Muscle layer of colon (tissue), 2 donors: ENCODE measurements around the gene GPHN.

Experiments
- H3K27ac ChIP-seq: one replicate; pipeline ENCODE4 v1.7.0; 2013; ENCODE audit warnings: low read depth, mild to moderate bottlenecking, low read length, moderate library complexity
- H3K27me3 ChIP-seq, 2 donors: one replicate each; pipeline ENCODE4 v1.7.0; 2013; ENCODE audit warnings: low read length in 2 of 2, mild to moderate bottlenecking in 2 of 2; ENCODE audit not compliant: insufficient read depth in 2 of 2, control insufficient read depth in 1 of 2
- H3K36me3 ChIP-seq: one replicate; pipeline ENCODE4 v1.7.0; 2013; ENCODE audit warnings: mild to moderate bottlenecking, low read length; ENCODE audit not compliant: insufficient read depth
- H3K4me1 ChIP-seq: one replicate; pipeline ENCODE4 v1.7.0; 2013; ENCODE audit warnings: mild to moderate bottlenecking, low read length; ENCODE audit not compliant: insufficient read depth
- H3K4me3 ChIP-seq, 2 donors: one replicate each; pipeline ENCODE4 v1.7.0; 2013; ENCODE audit warnings: low read length in 2 of 2, low read depth in 1 of 2, mild to moderate bottlenecking in 1 of 2, moderate library complexity in 1 of 2
- H3K9ac ChIP-seq: one replicate; pipeline ENCODE4 v1.7.0; 2013; ENCODE audit warnings: low read length
- H3K9me3 ChIP-seq: one replicate; pipeline ENCODE4 v1.7.0; 2013; ENCODE audit warnings: mild to moderate bottlenecking, low read length
- donor health status: abdominal sarcoma.
- donor health status: Adenocarcinoma of cecum.

GPHN gene

GRCh38 chr14:66641861-66642635 is 134.1 kb downstream of the GPHN start:
- Histone ChIP-seq H3K9ac (no peak overlapping the region), H3K27ac (no peak overlapping the region), H3K4me3 (no peak overlapping the region), H3K9me3 (no peaks in the 10 kb centered on the region), H3K4me1 (no peaks in the 10 kb centered on the region), H3K36me3 (no peaks in the 10 kb centered on the region), H3K27me3 (no peaks in the 10 kb centered on the region)

GRCh38 chr14:66643344-66643743 is 135.4 kb downstream of the GPHN start:
- Histone ChIP-seq H3K4me3 (no peak overlapping the region), H3K27ac (no peak overlapping the region), H3K4me1 (no peaks in the 10 kb centered on the region), H3K9ac (no peak overlapping the region), H3K9me3 (no peaks in the 10 kb centered on the region), H3K27me3 (no peaks in the 10 kb centered on the region), H3K36me3 (no peaks in the 10 kb centered on the region)

DNA sequence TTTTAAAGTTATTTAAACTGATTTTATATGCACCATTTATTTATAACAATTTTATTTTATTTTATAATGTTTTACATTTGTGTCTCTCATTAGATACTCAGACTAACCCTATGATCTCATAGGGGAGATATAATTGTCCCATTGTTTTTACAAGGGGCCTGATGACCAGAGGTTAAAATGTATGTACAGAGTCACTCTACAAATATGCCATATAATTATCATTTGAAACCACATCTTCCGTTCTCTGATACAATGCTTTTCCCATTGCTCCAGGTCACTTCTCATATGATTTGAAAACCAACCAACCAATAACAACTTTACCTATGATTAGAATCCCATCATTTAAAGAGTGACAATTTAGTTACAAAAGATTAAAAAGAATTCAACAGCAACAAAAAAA is 137.8 kb downstream of the GPHN start:
- H3K9ac ChIP-seq: no peak overlapping the region
- H3K36me3 ChIP-seq: no peaks in the 10 kb centered on the region

GRCh38 chr14:66649498-66649897 is 141.6 kb downstream of the GPHN start:
- Histone ChIP-seq H3K4me1 (no peaks in the 10 kb centered on the region), H3K27ac (no peak overlapping the region), H3K4me3 (no peak overlapping the region), H3K9me3 (no peaks in the 10 kb centered on the region), H3K36me3 (no peaks in the 10 kb centered on the region), H3K9ac (no peak overlapping the region), H3K27me3 (no peaks in the 10 kb centered on the region)

More for the DNA sequence above, 137.8 kb downstream of the GPHN start:
- Histone ChIP-seq H3K27me3 (no peaks in the 10 kb centered on the region), H3K4me1 (no peaks in the 10 kb centered on the region), H3K9me3 (no peaks in the 10 kb centered on the region), H3K4me3 (no peak overlapping the region), H3K27ac (no peak overlapping the region)

DNA sequence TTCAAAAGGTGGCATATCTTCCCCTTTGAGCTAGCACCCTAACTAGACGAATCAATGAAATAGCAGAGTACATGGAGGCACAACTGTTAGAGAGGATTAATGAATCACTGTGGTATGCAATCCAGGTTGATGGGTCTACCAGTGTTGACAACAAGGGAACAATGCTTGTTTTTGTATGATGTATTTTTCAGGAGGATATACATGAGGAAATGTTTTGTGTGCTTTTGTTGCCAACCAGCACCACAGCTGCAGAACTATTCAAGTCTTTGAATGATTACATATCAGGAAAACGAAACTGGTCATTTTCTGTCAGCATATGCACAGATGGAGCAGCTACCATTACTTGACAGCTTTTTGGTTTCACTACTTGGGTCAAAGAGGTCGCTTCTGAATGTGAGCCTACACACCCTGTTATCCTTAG is 142.6 kb downstream of the GPHN start:
- H3K4me3 ChIP-seq: no peak overlapping the region
- no peaks in the 10 kb centered on the region for H3K36me3 ChIP-seq
- no peaks in the 10 kb centered on the region for H3K27me3 ChIP-seq
- H3K4me1 ChIP-seq: no peaks in the 10 kb centered on the region
- H3K9ac ChIP-seq: no peak overlapping the region
- no peak overlapping the region for H3K27ac ChIP-seq
- no peaks in the 10 kb centered on the region for H3K9me3 ChIP-seq

DNA sequence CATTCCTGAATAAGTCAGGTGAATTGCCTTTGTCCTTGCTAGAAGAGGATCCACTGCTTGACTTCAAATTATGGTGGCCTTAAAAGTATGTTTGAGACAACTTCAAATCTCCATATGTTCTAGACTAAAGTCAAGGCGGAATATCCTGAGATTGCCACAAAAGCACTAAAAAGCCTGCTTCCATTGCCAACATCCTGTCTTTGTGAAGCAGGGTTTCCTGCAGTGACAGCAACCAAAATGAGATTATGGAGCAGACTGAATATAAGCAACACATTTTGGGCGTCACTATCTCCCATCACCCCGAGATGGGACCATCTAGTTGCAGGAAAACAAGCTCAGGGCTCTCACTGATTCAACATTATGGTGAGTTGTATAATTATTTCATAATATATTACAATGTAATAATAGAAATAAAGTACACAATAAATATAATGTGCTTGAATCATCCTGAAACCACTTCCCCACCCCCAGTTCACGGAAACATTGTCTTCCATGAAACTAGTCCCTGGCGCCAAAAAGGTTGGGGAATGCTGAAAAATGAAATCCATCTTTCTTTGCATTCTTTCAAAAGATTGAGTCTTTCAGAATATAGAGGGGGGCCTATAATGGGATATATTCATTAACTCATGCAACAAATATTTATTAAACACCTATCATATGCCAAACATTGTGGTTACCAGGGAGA is 143.7 kb downstream of the GPHN start:
- Histone ChIP-seq H3K27me3 (no peaks in the 10 kb centered on the region), H3K9me3 (no peaks in the 10 kb centered on the region), H3K27ac (no peak overlapping the region), H3K4me3 (no peak overlapping the region), H3K9ac (no peak overlapping the region), H3K36me3 (no peaks in the 10 kb centered on the region), H3K4me1 (no peaks in the 10 kb centered on the region)

GRCh38 chr14:66652525-66653106 is 144.7 kb downstream of the GPHN start:
- no peak overlapping the region for H3K9ac ChIP-seq
- H3K27me3 ChIP-seq: no peaks in the 10 kb centered on the region
- H3K9me3 ChIP-seq: no peaks in the 10 kb centered on the region
- H3K4me1 ChIP-seq: no peaks in the 10 kb centered on the region
- no peaks in the 10 kb centered on the region for H3K36me3 ChIP-seq
- no peak overlapping the region for H3K4me3 ChIP-seq
- H3K27ac ChIP-seq: no peak overlapping the region

- H3K9me3 ChIP-seq: no peaks in the 10 kb centered on the region
- H3K4me3 ChIP-seq: no peak overlapping the region
- H3K27me3 ChIP-seq: no peaks in the 10 kb centered on the region
- no peaks in the 10 kb centered on the region for H3K4me1 ChIP-seq
- no peak overlapping the region for H3K27ac ChIP-seq
- no peaks in the 10 kb centered on the region for H3K36me3 ChIP-seq
- H3K9ac ChIP-seq: no peak overlapping the region
Observed at GRCh38 chr14:66657780-66658179, 149.8 kb downstream of the GPHN start.

GRCh38 chr14:66662374-66662773 is 154.4 kb downstream of the GPHN start:
- no peak overlapping the region for H3K4me3 ChIP-seq
- H3K4me1 ChIP-seq: no peaks in the 10 kb centered on the region
- no peaks in the 10 kb centered on the region for H3K9me3 ChIP-seq
- H3K27ac ChIP-seq: no peak overlapping the region
- no peaks in the 10 kb centered on the region for H3K27me3 ChIP-seq
- no peaks in the 10 kb centered on the region for H3K36me3 ChIP-seq
- H3K9ac ChIP-seq: no peak overlapping the region

GRCh38 chr14:66677780-66678179 is 169.8 kb downstream of the GPHN start:
- Histone ChIP-seq H3K9me3 (peaks cover 6% of the 10 kb centered on the region), H3K4me3 (no peak overlapping the region)

DNA sequence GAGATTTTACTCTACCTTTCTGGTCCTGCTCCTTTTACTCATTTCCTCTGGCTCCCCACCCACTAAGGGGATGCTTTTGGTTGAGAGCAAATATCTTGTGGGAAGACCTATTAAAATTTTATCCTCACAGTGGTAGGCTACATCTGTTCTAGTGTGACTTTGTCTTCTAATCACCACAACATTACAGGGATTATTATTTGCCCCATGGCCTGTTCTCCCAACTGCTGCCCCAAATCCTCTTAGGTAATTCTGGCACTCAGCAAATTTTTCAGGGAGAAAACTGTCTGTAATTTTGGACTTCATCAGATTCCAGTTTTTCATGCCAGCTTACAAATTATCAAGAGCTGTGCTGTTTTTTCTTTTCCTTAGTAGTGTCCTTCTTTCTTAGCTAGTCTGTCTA is 172.3 kb downstream of the GPHN start:
- Histone ChIP-seq H3K9me3 (peaks cover 6% of the 10 kb centered on the region), H3K4me1 (no peaks in the 10 kb centered on the region), H3K4me3 (no peak overlapping the region), H3K36me3 (no peaks in the 10 kb centered on the region), H3K27me3 (no peaks in the 10 kb centered on the region), H3K9ac (no peak overlapping the region), H3K27ac (no peak overlapping the region)

More at GRCh38 chr14:66677780-66678179, 169.8 kb downstream of the GPHN start:
- no peaks in the 10 kb centered on the region for H3K4me1 ChIP-seq
- no peak overlapping the region for H3K27ac ChIP-seq
- no peaks in the 10 kb centered on the region for H3K27me3 ChIP-seq
- no peak overlapping the region for H3K9ac ChIP-seq
- H3K36me3 ChIP-seq: no peaks in the 10 kb centered on the region
